ENCODE data around the gene ARMS2.

The ARMS2 gene

GRCh38 chr10:122427280-122427679, 27.2 kb upstream of the ARMS2 start:
- Histone ChIP-seq H3K27ac (ENCODE audit: low read length) (peak overlapping the region; percentile 38), H3K9ac (ENCODE audit: low read length) (no peak overlapping the region), H3K4me2 (ENCODE audit: low read length) (peak overlapping the region; percentile 29), H3K27me3 (ENCODE audit: low read depth, low read length) (no peaks in the 10 kb centered on the region), H3K4me3 (ENCODE audit: low read length) (no peak overlapping the region), H4K20me1 (ENCODE audit: insufficient read depth, low read length) (no peaks in the 10 kb centered on the region), H3K4me1 (ENCODE audit: low read length) (peaks cover 24% of the 10 kb centered on the region), H3K79me2 (ENCODE audit: low read length) (no peaks in the 10 kb centered on the region), H3K36me3 (replicated peaks; ENCODE audit: low read depth, low read length) (no peaks in the 10 kb centered on the region), H3K9me3 (ENCODE audit: insufficient read depth, low read length) (no peaks in the 10 kb centered on the region), H2AFZ (ENCODE audit: low read depth, low read length) (no peak overlapping the region)
- TF ChIP-seq CTCF (IDR thresholded peaks at IDR 0.05; ENCODE audit: low read depth, low read length) (no peak), EZH2phosphoT487 (IDR thresholded peaks at IDR 0.05; ENCODE audit: low read depth) (no peak)

- H3K4me2 ChIP-seq (ENCODE audit: low read length): no peak overlapping the region
- peak; percentile 67 for TF ChIP-seq CTCF (IDR thresholded peaks at IDR 0.05; ENCODE audit: low read depth, low read length)
- TF ChIP-seq EZH2phosphoT487 (IDR thresholded peaks at IDR 0.05; ENCODE audit: low read depth): no peak
- no peak overlapping the region for H3K9ac ChIP-seq (ENCODE audit: low read length)
- no peaks in the 10 kb centered on the region for H4K20me1 ChIP-seq (ENCODE audit: insufficient read depth, low read length)
- H3K79me2 ChIP-seq (ENCODE audit: low read length): no peaks in the 10 kb centered on the region
- H3K4me1 ChIP-seq (ENCODE audit: low read length): peaks cover 4% of the 10 kb centered on the region
- H3K36me3 ChIP-seq (replicated peaks; ENCODE audit: low read depth, low read length): no peaks in the 10 kb centered on the region
- peaks cover 4% of the 10 kb centered on the region; the same call in 1 of the 2 replicates for H3K27me3 ChIP-seq (ENCODE audit: low read depth, low read length)
- no peak overlapping the region for H3K27ac ChIP-seq (ENCODE audit: low read length)
- H2AFZ ChIP-seq (ENCODE audit: low read depth, low read length): no peak overlapping the region
- H3K4me3 ChIP-seq (ENCODE audit: low read length): no peak overlapping the region
- H3K9me3 ChIP-seq (ENCODE audit: insufficient read depth, low read length): no peaks in the 10 kb centered on the region
Measured at GRCh38 chr10:122435212-122435827, 19.1 kb upstream of the ARMS2 start.

GRCh38 chr10:122441961-122442360, 12.5 kb upstream of the ARMS2 start:
- Histone ChIP-seq H3K27ac (ENCODE audit: low read length) (no peak overlapping the region), H2AFZ (ENCODE audit: low read depth, low read length) (no peak overlapping the region), H3K4me2 (ENCODE audit: low read length) (no peak overlapping the region), H4K20me1 (ENCODE audit: insufficient read depth, low read length) (no peaks in the 10 kb centered on the region), H3K27me3 (ENCODE audit: low read depth, low read length) (peaks cover 4% of the 10 kb centered on the region; the same call in 1 of the 2 replicates), H3K79me2 (ENCODE audit: low read length) (no peaks in the 10 kb centered on the region), H3K36me3 (replicated peaks; ENCODE audit: low read depth, low read length) (no peaks in the 10 kb centered on the region), H3K4me3 (ENCODE audit: low read length) (no peak overlapping the region), H3K9ac (ENCODE audit: low read length) (no peak overlapping the region), H3K4me1 (ENCODE audit: low read length) (no peaks in the 10 kb centered on the region), H3K9me3 (ENCODE audit: insufficient read depth, low read length) (no peaks in the 10 kb centered on the region)
- TF ChIP-seq CTCF (IDR thresholded peaks at IDR 0.05; ENCODE audit: low read depth, low read length): no peak

- Histone ChIP-seq H3K36me3 (replicated peaks; ENCODE audit: low read depth, low read length) (no peaks in the 10 kb centered on the region), H3K4me3 (ENCODE audit: low read length) (no peak overlapping the region), H3K27ac (ENCODE audit: low read length) (no peak overlapping the region), H2AFZ (ENCODE audit: low read depth, low read length) (no peak overlapping the region), H3K9ac (ENCODE audit: low read length) (no peak overlapping the region), H3K79me2 (ENCODE audit: low read length) (no peaks in the 10 kb centered on the region), H3K4me2 (ENCODE audit: low read length) (no peak overlapping the region), H3K9me3 (ENCODE audit: insufficient read depth, low read length) (no peaks in the 10 kb centered on the region), H4K20me1 (ENCODE audit: insufficient read depth, low read length) (no peaks in the 10 kb centered on the region), H3K27me3 (ENCODE audit: low read depth, low read length) (no peaks in the 10 kb centered on the region), H3K4me1 (ENCODE audit: low read length) (no peaks in the 10 kb centered on the region)
- no peak for TF ChIP-seq EZH2phosphoT487 (IDR thresholded peaks at IDR 0.05; ENCODE audit: low read depth)
- TF ChIP-seq CTCF (IDR thresholded peaks at IDR 0.05; ENCODE audit: low read depth, low read length): no peak
Measured at GRCh38 chr10:122445469-122445868, 9.0 kb upstream of the ARMS2 start.

Data from OCI-LY3 (cell line).